Non-pigmented ciliary epithelial cell (primary cell): ENCODE measurements around the gene SF3A1.
A peak's percentile ranks its signal among the peaks of the same experiment; 100 is the strongest.
"Not testable (repeated sequence)": the region's sequence is repeated elsewhere in the genome, so short reads cannot be mapped to it uniquely, and the experiment has no call there.

Experiments used
- DNase-seq: peaks from one replicate; pipeline ENCODE4 v3.0.0-alpha.2; 2010; ENCODE audit warnings: low read depth

SF3A1 gene, protein sequence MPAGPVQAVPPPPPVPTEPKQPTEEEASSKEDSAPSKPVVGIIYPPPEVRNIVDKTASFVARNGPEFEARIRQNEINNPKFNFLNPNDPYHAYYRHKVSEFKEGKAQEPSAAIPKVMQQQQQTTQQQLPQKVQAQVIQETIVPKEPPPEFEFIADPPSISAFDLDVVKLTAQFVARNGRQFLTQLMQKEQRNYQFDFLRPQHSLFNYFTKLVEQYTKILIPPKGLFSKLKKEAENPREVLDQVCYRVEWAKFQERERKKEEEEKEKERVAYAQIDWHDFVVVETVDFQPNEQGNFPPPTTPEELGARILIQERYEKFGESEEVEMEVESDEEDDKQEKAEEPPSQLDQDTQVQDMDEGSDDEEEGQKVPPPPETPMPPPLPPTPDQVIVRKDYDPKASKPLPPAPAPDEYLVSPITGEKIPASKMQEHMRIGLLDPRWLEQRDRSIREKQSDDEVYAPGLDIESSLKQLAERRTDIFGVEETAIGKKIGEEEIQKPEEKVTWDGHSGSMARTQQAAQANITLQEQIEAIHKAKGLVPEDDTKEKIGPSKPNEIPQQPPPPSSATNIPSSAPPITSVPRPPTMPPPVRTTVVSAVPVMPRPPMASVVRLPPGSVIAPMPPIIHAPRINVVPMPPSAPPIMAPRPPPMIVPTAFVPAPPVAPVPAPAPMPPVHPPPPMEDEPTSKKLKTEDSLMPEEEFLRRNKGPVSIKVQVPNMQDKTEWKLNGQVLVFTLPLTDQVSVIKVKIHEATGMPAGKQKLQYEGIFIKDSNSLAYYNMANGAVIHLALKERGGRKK

GRCh38 chr22:30356449-30357235 lies at the start of gene SF3A1, which contains the start of gene CCDC157:
Gene SF3A1, minus strand, starts transcription at chr22:30356894. Its CDS starts 102 bp downstream, at chr22:30356792.
Gene CCDC157, plus strand, starts transcription at chr22:30357007. Its CDS starts 8,994 bp downstream, at chr22:30366001.
- peak; percentile 56 for DNase-seq

DNA sequence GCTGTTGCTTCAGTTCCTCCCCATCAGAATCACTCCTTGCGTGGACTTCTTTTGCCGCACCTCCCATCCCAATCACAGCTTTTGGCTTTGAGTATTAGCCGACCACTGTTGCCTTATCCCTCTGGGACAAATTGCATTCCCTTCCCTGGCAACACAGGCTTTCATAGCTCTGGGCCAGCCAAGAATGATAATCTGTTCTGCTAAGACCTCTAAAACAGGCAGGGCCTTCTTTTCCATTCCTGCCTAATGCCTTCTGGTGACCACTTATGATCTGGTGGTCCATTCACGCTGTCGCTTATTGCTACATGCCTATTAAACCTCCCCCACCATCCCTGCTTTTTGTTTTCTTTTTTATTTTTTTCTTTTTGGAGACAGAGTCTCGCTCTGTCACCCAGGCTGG lies 49.7 kb upstream of the SF3A1 start:
- DNase-seq = no peak

DNA sequence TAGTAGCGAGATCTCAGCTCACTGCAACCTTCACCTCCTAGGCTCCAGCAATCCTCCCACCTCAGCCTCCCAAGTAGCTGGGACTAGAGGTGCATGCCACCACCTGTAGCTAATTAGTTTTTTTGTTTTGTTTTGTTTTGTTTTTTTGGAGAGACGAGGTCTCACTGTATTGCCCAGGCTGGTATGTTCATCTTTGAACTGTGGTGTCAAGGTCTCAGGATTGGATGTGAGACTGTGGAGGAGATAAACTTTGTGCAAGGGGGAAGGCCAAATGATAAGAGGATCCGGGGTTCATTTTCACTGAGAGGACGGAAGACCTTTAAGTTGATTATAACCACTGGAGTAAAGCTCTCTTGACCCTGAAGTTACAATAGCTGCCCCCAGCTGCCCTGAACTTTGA lies 49.0 kb upstream of the SF3A1 start:
- DNase-seq = no peak

GRCh38 chr22:30404307-30404706 lies 47.6 kb upstream of the SF3A1 start:
- no peak for DNase-seq

DNA sequence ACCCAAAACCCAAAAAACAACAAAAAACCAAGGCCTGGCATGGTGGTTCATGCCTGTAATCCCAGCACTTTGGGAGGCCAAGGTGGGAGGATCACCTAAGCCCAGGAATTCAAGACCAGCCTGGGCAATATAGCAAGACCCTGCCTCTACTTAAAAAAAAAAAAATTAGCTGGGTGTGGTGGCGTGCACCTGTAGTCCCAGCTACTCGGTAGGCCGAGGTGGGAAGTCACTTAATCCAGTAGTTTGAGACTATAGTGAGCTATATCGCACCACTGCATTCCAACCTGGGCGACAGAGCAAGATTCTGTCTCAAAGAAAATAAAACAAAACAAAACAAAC lies 46.0 kb upstream of the SF3A1 start:
- not testable (repeated sequence) for DNase-seq

GRCh38 chr22:30402028-30402765 lies 45.5 kb upstream of the SF3A1 start:
- DNase-seq = no peak

DNA sequence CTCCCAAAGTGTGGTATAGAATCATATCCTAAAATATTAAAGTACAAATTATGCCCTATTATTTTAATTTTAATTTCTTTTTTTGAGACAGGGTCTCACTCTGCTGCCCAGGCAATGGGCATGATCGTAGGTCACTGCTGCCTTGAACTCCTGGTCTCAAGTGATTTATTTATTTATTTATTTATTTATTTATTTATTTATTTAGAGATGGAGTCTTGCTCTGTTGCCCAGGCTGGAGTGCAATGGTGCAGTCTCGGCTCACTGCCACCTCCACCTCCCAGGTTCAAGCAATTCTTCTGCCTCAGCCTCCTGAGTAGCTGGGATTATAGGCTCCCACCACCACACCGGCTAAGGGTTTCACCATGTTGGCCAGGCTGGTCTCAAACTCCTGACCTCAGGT lies 44.3 kb upstream of the SF3A1 start:
- not testable (repeated sequence) for DNase-seq

DNA sequence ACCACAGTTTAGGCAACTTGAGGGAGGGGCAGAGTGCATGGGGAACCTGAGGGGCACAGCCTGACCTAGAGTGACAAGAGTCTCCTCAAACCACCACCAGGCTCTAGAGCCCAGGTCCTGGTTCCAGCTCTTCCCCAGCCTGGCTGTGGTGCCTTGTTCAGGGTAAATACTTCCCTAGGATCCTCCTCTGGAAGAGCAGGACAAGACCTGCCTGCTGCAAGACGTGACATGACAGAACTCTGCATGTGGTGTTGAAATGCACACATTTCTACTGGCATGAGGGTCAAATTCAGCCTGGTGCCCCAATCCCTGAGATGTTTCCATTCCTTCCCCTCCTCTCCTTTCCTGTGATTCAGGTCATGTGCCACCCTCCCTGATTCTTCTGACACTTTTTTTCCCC lies 43.5 kb upstream of the SF3A1 start:
- no peak for DNase-seq

GRCh38 chr22:30399718-30400117 lies 43.0 kb upstream of the SF3A1 start:
- DNase-seq = no peak

DNA sequence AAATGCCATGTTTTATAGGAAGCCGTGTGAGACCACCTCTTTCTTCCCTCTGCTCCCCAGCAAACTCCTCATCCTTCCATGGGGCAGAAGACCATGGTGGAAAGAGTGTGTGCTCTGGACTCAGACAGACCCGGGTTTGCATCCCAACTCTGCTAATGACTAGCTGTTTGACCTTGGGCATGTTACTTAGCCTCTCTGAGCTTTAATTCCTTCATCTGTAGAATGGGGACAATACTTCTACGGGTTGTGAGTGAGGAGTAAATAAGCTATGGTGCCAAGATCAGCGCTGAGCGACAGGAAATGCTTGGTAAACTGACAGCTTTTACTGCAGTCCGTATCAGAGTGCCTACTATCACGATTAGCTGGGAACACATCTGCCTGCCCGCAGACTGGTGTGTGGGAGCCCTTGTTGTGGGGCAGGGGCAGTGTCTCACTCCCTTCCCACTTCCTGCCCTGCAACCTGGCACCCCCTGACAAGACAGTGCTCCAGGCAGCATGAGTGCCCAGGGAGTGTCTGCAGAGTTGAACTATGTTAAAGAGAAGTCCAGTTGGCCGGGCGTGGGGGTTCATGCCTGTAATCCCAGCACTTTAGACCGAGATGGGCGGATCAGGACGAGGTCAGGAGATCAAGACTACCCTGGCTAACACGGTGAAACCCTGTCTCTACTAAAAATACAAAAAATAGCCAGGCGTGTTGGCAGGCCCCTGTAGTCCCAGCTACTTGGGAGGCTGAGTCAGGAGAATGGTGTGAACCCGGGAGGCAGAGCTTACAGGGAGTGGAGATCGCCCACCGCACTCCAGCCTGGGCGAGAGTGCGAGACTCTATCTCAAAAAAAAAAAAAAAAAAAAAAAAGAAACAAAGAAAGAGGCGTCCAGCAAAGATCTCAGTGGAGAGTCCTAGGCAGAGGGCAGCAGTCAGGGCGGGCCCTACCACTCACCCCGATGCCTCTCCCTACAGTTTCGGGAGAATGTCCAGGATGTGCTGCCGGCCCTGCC lies 42.3 kb upstream of the SF3A1 start:
- no peak for DNase-seq

DNA sequence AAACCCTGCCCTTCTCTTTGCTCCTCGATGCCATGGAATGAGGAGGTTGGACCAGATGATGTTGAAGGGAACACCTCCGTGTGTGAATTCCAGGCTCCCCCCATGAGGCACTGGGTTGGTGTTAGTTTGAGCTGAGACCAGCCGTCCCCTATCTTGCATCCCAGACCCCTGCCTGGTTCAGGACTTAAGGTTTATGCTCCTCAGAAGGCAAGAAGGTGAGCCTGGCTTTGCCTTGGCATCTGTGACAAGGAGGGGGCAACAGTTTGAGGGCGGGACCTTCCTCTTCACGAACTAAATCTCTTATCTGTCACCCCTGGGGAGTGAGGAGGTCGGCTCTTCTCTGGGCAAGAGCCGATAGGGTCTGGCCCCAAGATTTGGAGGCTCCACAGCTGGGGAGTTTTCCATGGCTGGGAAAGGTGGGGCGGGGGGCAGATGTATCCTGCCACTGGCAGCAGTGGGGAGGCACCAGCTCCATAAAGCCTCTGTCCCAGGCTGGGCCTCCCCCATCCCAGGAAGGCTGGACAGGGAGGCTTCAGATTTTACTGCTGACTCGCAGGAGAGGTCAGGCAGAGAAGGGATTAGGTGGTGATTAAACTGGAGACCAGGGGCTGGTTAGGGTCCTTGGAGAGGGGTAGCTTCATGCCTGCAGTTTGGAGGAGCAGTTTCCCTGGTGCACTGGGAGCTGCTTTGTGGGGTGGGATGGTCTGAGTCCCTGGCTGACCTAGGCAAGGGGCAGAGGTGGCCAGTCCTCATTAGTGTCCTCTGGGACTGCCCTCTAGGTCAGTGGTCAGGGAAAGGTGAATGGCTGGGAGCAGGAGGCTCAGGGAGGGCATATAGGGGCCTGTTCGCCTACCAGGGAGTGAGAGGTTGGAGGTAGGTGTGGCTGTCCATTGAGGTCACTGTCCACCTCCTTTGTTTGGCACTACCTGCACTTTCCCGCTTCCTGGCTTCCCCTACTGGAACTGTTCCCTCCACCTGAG lies 41.3 kb upstream of the SF3A1 start:
- DNase-seq = no peak

GRCh38 chr22:30396871-30397655 lies 40.4 kb upstream of the SF3A1 start, which contains the start of gene SEC14L2:
Gene SEC14L2, plus strand, starts transcription at chr22:30397018. Its CDS starts 99 bp downstream, at chr22:30397117.
- DNase-seq = no peak

DNA sequence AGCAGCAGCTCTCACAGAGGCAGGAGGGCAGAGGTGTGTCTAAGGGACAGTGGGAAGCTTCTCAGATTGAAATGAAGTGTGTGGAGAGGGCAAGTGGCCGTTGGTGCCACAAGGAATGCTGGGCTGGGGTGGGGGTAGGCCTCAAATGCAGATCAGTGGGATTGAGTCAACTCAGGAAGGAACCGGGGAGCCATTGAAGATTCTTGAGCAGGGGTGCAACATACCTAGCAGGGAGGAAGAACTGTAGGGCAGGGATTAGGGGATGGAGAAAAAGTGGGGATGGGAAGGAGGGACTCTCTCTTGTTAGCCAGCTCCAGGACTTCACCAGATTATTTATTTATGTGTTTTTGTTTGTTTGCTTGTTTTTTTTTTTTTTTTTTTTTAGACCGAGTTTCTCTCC lies 37.2 kb upstream of the SF3A1 start:
- no peak for DNase-seq

DNA sequence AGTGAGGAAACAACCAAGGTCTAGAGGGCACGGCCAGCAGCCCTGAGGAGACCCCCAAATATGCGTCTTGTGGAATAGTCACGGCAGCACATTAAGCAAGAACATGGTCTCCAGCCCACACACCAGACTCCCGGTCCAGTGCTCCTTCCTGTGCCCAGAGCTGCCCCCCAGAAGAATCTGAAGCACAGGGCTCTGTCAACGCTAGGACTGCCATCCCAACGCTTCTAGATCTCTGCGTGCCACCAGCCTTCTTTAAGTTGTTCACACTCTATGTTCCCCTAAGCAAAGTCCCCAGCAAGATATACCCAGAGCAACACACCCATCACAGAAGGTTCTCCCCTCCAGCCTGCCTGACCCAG lies 36.6 kb upstream of the SF3A1 start:
- no peak for DNase-seq

DNA sequence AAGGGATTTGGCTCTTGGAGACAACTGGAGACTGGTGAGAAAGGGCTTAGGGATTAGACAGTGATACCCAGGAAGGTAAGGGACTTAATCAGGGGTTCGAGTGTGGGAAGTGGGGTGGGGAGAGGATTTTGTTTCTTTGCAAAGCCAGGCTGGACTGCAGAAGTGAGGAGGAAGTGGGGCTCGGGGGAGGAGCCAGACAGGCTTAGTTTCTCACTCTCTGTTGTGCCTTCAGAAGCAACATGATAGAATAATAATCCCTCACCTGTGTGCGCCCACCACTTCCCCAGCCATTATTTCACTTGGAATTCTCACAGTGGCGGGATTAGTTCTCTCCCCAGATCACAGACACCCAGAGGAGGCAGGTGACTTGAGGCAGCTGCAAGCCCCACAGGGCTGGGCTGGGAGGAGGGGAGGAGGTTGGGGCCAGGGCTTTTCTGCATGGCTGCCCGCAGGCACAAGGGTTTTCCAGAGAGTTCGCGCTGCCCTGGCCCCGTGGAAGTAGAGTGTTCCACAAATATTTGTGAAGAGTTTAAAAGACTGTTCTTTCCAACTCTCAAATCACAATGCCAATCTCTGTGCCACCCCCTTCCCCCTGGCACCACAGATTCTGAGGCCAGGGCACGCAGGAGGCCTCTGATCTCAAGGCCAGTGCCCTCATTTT lies 36.1 kb upstream of the SF3A1 start:
- no peak for DNase-seq

DNA sequence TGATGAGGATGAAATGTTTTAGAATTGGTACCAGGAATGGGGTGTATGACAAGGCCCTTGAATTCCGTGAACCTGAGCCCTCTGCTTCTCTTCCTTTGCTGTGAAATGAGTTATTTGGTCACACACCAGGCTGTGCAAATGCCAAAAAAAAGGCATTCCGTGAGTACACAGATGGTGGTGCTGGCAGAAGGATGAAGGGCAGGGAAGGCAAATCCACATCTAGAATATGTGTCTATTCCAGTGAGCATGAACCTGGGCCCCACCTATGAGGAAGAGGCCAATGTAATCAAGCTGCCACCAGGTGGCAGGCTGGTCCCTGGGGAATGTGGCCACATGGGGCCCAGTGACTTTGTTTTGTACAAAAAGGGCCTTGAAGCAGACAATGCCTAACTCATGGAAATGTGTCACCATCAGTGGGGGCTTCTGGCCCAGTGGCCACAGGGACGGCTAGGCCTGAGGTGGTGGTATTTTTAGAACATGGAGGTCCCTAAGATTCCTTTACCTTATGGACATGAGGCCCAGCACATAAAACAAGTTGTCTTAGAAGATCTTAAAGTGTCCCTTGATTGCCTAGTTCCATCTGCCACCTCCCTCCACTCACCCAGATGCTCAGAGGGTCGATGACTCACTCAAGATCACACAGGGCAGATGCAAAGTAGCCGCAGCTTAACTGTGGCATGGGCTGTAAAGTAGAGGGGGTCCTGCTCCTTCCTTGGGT lies 34.4 kb upstream of the SF3A1 start:
- DNase-seq = no peak
